ENCODE measurements around the gene TMEM98. TPM values are rescaled to one million over a fixed set of nuclear protein-coding genes. Genes with fewer than 3 reads are reported as not detected.

TMEM98 gene
- total and polyA plus RNA-seq, 9 donors, result 32.0 to 70.1 (median 49.0) TPM

GRCh38 chr17:32992321-32993033 lies 64.5 kb downstream of the TMEM98 start:
- Histone ChIP-seq H3K9me3 (replicated peaks; ENCODE audit: control insufficient read depth, low read depth, low read length) (no peaks in the 10 kb centered on the region), H3K4me3 (ENCODE audit: low read length) (no peak overlapping the region), H3K36me3 (ENCODE audit: control insufficient read depth, insufficient read depth, low read length) (no peaks in the 10 kb centered on the region), H3K27ac (ENCODE audit: low read length) (no peak overlapping the region), H3K4me1 (ENCODE audit: control insufficient read depth, insufficient read depth, low read length) (peaks cover 3% of the 10 kb centered on the region), H3K27me3 (ENCODE audit: control insufficient read depth, insufficient read depth, low read length) (no peaks in the 10 kb centered on the region)
- peak; percentile 51 for DNase-seq
- 83% methylated on average over 8 of the region's 13 CpGs for WGBS (ENCODE audit: insufficient coverage)

- 58% methylated on average over 3 of the region's 9 CpGs for WGBS (ENCODE audit: insufficient coverage)
- H3K27ac ChIP-seq (ENCODE audit: low read length), result no peak overlapping the region
- no peak for DNase-seq
- no peak overlapping the region for H3K4me3 ChIP-seq (ENCODE audit: low read length)
- no peaks in the 10 kb centered on the region for H3K9me3 ChIP-seq (replicated peaks; ENCODE audit: control insufficient read depth, low read depth, low read length)
- peaks cover 9% of the 10 kb centered on the region for H3K27me3 ChIP-seq (ENCODE audit: control insufficient read depth, insufficient read depth, low read length)
- H3K36me3 ChIP-seq (ENCODE audit: control insufficient read depth, insufficient read depth, low read length), result no peaks in the 10 kb centered on the region
- H3K4me1 ChIP-seq (ENCODE audit: control insufficient read depth, insufficient read depth, low read length), result peaks cover 5% of the 10 kb centered on the region
These were observed 66.0 kb downstream of the TMEM98 start for GRCh38 chr17:32993977-32994376.

Other genes with a start within 250 kb of the TMEM98 start
- 4.2 TPM for gene MYO1D, start 51.0 kb upstream of the TMEM98 start, total RNA-seq
- gene MYO1D, start 51.0 kb upstream of the TMEM98 start, polyA plus RNA-seq (ENCODE audit: insufficient read depth in 1 of 8, insufficient read length in 8 of 8, low replicate concordance in 1 of 8), result 10 to 100 TPM in 1 of 8 donors, 1 to 10 TPM in 7; 5.0 to 10.2 (median 5.6) TPM
- not detected for gene SPACA3, start 63.7 kb downstream of the TMEM98 start, total RNA-seq
- not detected for gene SPACA3, start 63.7 kb downstream of the TMEM98 start, polyA plus RNA-seq (ENCODE audit: insufficient read depth in 1 of 8, insufficient read length in 8 of 8, low replicate concordance in 1 of 8)

Measured in muscle of leg (tissue), 11 donors.